Liver (tissue), 3 donors: ENCODE results near the gene MPND.

ENCODE experiments used
- TF ChIP-seq, protein P1 (sequence below): fragments of 150-350 bp; IDR thresholded peaks from 2 replicates; pipeline ENCODE4 v1.5.1; 2017; ENCODE audit warnings: improper control_type of control experiment, low read depth, low read length; ENCODE audit not compliant: missing input control
- TF ChIP-seq, protein P2 (sequence below): IDR thresholded peaks from 2 replicates; pipeline ENCODE4 v1.6.1; 2016; ENCODE audit warnings: antibody characterized with exemption
- donor health status: healthy.
- donor health status: healthy.

DNA sequence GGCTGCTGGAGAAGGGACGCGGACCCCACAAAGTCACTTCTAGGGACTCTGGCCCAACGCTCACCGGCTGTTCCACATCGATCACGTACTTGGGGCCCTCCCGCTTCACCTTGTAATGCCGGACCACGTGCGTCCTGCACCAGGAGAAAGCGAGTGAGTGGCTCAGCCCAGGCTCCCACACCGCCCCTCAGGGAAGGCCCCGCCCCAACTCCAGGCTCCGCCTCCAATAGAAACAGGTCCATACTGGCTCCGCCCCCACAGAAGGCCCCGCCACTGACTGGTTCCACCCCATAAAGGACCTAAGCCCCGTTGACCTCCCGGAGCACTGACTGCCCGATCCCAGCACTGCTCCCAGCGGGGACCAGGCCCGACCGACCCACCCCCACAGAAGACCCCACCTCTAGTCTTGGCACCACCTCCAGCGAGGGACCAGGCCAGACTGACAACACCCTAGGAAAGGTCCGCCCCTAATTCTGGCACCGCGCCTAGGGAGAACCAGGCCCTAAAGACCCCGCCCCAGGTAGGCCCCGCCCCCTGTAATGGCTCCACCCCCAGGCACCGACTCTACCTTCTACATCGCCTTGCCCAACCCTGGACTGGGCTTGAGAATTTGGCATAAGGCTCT is 16.0 kb upstream of the MPND start:
- TF ChIP-seq, protein P1, sequence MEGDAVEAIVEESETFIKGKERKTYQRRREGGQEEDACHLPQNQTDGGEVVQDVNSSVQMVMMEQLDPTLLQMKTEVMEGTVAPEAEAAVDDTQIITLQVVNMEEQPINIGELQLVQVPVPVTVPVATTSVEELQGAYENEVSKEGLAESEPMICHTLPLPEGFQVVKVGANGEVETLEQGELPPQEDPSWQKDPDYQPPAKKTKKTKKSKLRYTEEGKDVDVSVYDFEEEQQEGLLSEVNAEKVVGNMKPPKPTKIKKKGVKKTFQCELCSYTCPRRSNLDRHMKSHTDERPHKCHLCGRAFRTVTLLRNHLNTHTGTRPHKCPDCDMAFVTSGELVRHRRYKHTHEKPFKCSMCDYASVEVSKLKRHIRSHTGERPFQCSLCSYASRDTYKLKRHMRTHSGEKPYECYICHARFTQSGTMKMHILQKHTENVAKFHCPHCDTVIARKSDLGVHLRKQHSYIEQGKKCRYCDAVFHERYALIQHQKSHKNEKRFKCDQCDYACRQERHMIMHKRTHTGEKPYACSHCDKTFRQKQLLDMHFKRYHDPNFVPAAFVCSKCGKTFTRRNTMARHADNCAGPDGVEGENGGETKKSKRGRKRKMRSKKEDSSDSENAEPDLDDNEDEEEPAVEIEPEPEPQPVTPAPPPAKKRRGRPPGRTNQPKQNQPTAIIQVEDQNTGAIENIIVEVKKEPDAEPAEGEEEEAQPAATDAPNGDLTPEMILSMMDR, result no peak
- TF ChIP-seq, protein P2, sequence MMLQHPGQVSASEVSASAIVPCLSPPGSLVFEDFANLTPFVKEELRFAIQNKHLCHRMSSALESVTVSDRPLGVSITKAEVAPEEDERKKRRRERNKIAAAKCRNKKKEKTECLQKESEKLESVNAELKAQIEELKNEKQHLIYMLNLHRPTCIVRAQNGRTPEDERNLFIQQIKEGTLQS, result no peak
